Measurements from ENCODE around the gene CELF5. TPM values are rescaled to one million over a fixed set of nuclear protein-coding genes. Genes with fewer than 3 reads are reported as not detected.
"Not testable (repeated sequence)": the region's sequence is repeated elsewhere in the genome, so short reads cannot be mapped to it uniquely, and the experiment has no call there.

Gene CELF5
- polyA plus RNA-seq, 3 donors, result 0.01 to 0.63 (median 0.56) TPM

- no peak overlapping the region for H3K27ac ChIP-seq (ENCODE audit: low read depth, low read length)
- 72 to 91% (median 77%) methylated on average over 35 of the region's 35 CpGs for WGBS, 3 donors
Measured at GRCh38 chr19:3188627-3189596, 35.5 kb upstream of the CELF5 start.

- no peak overlapping the region for H3K27ac ChIP-seq (ENCODE audit: low read depth, low read length)
- whole genome bisulfite sequencing, 3 donors, result 51 to 92% (median 86%) methylated on average over 27 to 28 of the region's 28 CpGs
Measured at GRCh38 chr19:3189702-3190469, 34.6 kb upstream of the CELF5 start.

- WGBS, 3 donors, result 87 to 93% (median 91%) methylated on average over 18 of the region's 18 CpGs
Measured at GRCh38 chr19:3190470-3190770, 34.0 kb upstream of the CELF5 start.

GRCh38 chr19:3190921-3191805 lies 33.3 kb upstream of the CELF5 start:
- WGBS, 3 donors, result 83 to 89% (median 84%) methylated on average over 46 of the region's 46 CpGs
- no peak overlapping the region for H3K27ac ChIP-seq (ENCODE audit: low read depth, low read length)

More at GRCh38 chr19:3190470-3190770, 34.0 kb upstream of the CELF5 start:
- H3K27ac ChIP-seq (ENCODE audit: low read depth, low read length), result no peak overlapping the region

- H3K27ac ChIP-seq (ENCODE audit: low read depth, low read length), result not testable (repeated sequence)
- WGBS, 3 donors, result 94 to 95% (median 94%) methylated on average over 12 of the region's 12 CpGs
Measured at GRCh38 chr19:3191806-3192104, 32.7 kb upstream of the CELF5 start.

- H3K27ac ChIP-seq (ENCODE audit: low read depth, low read length), result no peak overlapping the region
- 93 to 96% (median 94%) methylated on average over 29 to 32 of the region's 32 CpGs for WGBS, 3 donors
Measured at GRCh38 chr19:3192228-3192635, 32.2 kb upstream of the CELF5 start.

GRCh38 chr19:3192684-3193083 lies 31.8 kb upstream of the CELF5 start:
- no peak overlapping the region for H3K27ac ChIP-seq (ENCODE audit: low read depth, low read length)
- WGBS, 3 donors, result 92 to 94% (median 93%) methylated on average over 14 of the region's 14 CpGs

GRCh38 chr19:3193256-3194105 lies 31.0 kb upstream of the CELF5 start:
- 76 to 90% (median 77%) methylated on average over 39 to 40 of the region's 40 CpGs for WGBS, 3 donors
- no peak overlapping the region for H3K27ac ChIP-seq (ENCODE audit: low read depth, low read length)

GRCh38 chr19:3194106-3195087 lies 30.1 kb upstream of the CELF5 start:
- WGBS, 3 donors, result 86 to 92% (median 90%) methylated on average over 17 of the region's 17 CpGs
- no peak overlapping the region for H3K27ac ChIP-seq (ENCODE audit: low read depth, low read length)

GRCh38 chr19:3196064-3196932 lies 28.2 kb upstream of the CELF5 start:
- no peak overlapping the region for H3K27ac ChIP-seq (ENCODE audit: low read depth, low read length)
- 94 to 95% (median 94%) methylated on average over 37 to 42 of the region's 42 CpGs for WGBS, 3 donors

GRCh38 chr19:3196933-3197205 lies 27.6 kb upstream of the CELF5 start:
- H3K27ac ChIP-seq (ENCODE audit: low read depth, low read length), result no peak overlapping the region
- 89 to 94% (median 91%) methylated on average over 14 of the region's 14 CpGs for WGBS, 3 donors

GRCh38 chr19:3198901-3199700 lies 25.4 kb upstream of the CELF5 start:
- WGBS, 3 donors, result 92 to 93% (median 92%) methylated on average over 41 to 43 of the region's 43 CpGs
- H3K27ac ChIP-seq (ENCODE audit: low read depth, low read length), result no peak overlapping the region

GRCh38 chr19:3201072-3201700 lies 23.3 kb upstream of the CELF5 start:
- H3K27ac ChIP-seq (ENCODE audit: low read depth, low read length), result no peak overlapping the region
- WGBS, 3 donors, result 94 to 96% (median 96%) methylated on average over 37 to 39 of the region's 39 CpGs

GRCh38 chr19:3201911-3202310 lies 22.6 kb upstream of the CELF5 start:
- WGBS, 3 donors, result 95 to 96% (median 96%) methylated on average over 14 of the region's 14 CpGs
- no peak overlapping the region for H3K27ac ChIP-seq (ENCODE audit: low read depth, low read length)

- WGBS, 3 donors, result 87 to 92% (median 88%) methylated on average over 12 of the region's 12 CpGs
- H3K27ac ChIP-seq (ENCODE audit: low read depth, low read length), result no peak overlapping the region
Measured at GRCh38 chr19:3202346-3202745, 22.1 kb upstream of the CELF5 start.

Data from adipose tissue (tissue), 3 donors.